NCI-H2171 (cell line): Measurements from ENCODE around the gene RNF212.
"Not testable (repeated sequence)": the region's sequence is repeated elsewhere in the genome, so short reads cannot be mapped to it uniquely, and the experiment has no call there.

ENCODE experiments used
- DNase-seq: peaks from one replicate; lab custom pipeline; 2025; lab: John Stamatoyannopoulos, UW

Gene RNF212

GRCh38 chr4:1065732-1066131, 47.6 kb downstream of the RNF212 start:
- DNase-seq: no peak

- DNase-seq: no peak
Observed at GRCh38 chr4:1062419-1062818, 50.9 kb downstream of the RNF212 start.

- DNase-seq: no peak
Observed at GRCh38 chr4:1061760-1062159, 51.6 kb downstream of the RNF212 start.

GRCh38 chr4:1061056-1061700, 52.2 kb downstream of the RNF212 start:
- no peak for DNase-seq

- DNase-seq: no peak
Observed at GRCh38 chr4:1060621-1061020, 52.7 kb downstream of the RNF212 start.

GRCh38 chr4:1060121-1060520, 53.2 kb downstream of the RNF212 start:
- DNase-seq: no peak

- DNase-seq: no peak
Observed at GRCh38 chr4:1058997-1059665, 54.2 kb downstream of the RNF212 start.

GRCh38 chr4:1058198-1058996, 55.0 kb downstream of the RNF212 start:
- DNase-seq: no peak

- no peak for DNase-seq
Observed at GRCh38 chr4:1057403-1057745, 56.0 kb downstream of the RNF212 start.

GRCh38 chr4:1056671-1057402, 56.5 kb downstream of the RNF212 start:
- DNase-seq: no peak

GRCh38 chr4:1055721-1056590, 57.4 kb downstream of the RNF212 start:
- DNase-seq: no peak

GRCh38 chr4:1055243-1055701, 58.1 kb downstream of the RNF212 start:
- DNase-seq: not testable (repeated sequence)

GRCh38 chr4:1054696-1055242, 58.6 kb downstream of the RNF212 start:
- not testable (repeated sequence) for DNase-seq

- DNase-seq: not testable (repeated sequence)
Observed at GRCh38 chr4:1053891-1054290, 59.5 kb downstream of the RNF212 start.

- DNase-seq: no peak
Observed at GRCh38 chr4:1053080-1053661, 60.2 kb downstream of the RNF212 start.

- DNase-seq: no peak
Observed at GRCh38 chr4:1052231-1052671, 61.1 kb downstream of the RNF212 start.

GRCh38 chr4:1051472-1051871, 61.9 kb downstream of the RNF212 start:
- no peak for DNase-seq

- no peak for DNase-seq
Observed at GRCh38 chr4:1050486-1051213, 62.7 kb downstream of the RNF212 start.

- DNase-seq: no peak
Observed at GRCh38 chr4:1049591-1049905, 63.8 kb downstream of the RNF212 start.
